SKM-1 treated with dmso at 0.1 percent for 144 hours (cell line): Measurements from ENCODE around the gene TRIM9.
A peak's percentile ranks its signal among the peaks of the same experiment; 100 is the strongest.
"Not testable (repeated sequence)": the region's sequence is repeated elsewhere in the genome, so short reads cannot be mapped to it uniquely, and the experiment has no call there.

Experiments used
- DNase-seq: peaks from one replicate; lab custom pipeline; 2025; ENCODE audit not compliant: unreplicated experiment; lab: John Stamatoyannopoulos, UW

The TRIM9 gene

DNA sequence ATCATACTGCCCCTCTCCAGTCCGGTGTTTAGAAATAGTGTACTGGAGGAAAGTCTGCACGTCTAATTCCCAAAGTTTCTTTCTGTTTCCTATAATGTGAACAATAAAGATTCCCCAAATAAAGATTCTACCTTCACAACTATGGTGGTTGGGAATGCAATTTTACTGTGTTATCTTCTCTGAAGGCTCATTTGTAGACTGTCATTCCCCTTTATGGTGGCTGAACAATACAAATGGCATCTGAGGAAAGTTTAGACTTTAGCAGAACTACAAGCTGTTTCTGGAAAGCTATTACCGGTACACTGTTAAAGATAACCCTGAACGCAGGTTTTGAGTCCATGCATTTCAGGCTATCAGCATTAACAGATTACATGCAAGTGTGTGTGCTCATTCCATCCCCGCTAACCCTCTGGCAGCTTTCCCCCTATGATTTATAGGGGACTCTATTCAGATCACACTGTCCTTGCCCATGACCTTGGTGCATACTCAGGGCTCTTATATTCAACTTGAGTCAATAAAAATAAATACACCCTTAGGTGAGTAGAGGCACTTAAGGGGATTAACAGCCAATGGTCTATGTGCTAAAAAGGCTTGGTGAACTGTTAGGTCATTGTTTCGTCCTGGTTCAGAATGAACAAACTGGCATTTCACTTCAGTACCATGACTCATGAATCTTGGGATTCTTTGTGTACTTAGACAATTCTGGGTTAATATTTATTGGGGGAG is 89.9 kb downstream of the TRIM9 start:
- no peak for DNase-seq

DNA sequence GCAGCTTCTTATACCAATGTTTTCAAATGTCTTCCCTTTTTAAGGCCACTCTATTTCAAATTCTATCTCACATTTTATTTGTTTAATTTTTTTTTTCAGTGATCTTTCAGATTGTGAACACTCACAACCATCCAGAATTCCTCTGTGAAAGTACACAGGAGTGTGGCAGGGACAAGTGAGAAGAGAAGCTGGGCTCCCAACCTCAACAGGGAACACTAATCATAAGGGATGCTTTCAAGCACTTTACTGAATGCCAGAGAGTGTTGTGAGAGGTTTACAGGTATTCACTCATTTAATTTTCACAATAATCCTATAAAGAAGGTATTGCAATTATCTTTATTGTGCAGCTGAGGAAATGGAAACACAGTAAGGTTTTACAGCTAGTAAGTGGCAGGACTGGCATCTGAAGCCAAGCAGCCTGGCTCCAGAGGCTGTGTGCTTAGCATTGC is 90.5 kb downstream of the TRIM9 start:
- DNase-seq = no peak

- DNase-seq = no peak
These were observed 92.4 kb downstream of the TRIM9 start for GRCh38 chr14:51002406-51002999.

DNA sequence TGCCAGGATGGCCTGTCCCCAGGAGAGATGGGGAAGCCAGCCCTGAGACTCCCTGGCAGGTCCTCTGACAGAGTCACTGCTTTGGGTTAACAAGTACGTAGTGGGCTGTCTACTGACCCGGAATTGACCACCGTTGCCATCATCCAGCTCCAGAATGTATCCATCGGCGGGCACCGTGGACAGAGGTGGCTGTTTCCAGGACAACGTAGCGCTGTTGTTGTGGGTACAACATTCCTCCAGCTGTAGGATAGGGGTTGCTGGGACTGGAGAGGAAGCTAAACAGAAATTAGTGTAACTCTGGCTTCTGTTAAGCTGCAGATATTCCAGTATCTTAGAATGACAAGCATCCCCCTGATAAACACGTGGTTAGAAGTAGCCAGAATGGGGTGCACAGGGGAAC is 94.3 kb downstream of the TRIM9 start:
- DNase-seq = no peak

DNA sequence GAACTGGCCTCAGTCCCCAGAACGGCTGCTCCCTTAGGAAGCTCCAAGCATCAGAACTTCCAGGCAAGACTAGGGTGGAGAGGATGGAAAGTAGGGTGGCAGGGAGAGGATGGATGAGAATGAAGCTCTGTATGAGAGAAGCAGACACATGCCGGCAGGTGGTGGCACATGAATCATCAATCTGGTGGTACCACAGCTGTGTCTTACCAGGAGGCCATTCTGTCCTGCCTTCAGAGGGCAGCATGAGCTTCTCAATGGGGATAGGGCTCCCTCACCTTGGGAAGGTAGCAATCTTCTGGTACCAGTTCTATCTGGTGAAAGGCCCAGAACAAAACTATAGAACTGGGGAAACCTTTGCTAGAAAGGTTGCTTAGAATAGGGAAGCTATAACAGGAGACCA is 95.2 kb downstream of the TRIM9 start:
- no peak for DNase-seq

GRCh38 chr14:50998612-50999011 is 96.3 kb downstream of the TRIM9 start:
- DNase-seq = no peak

DNA sequence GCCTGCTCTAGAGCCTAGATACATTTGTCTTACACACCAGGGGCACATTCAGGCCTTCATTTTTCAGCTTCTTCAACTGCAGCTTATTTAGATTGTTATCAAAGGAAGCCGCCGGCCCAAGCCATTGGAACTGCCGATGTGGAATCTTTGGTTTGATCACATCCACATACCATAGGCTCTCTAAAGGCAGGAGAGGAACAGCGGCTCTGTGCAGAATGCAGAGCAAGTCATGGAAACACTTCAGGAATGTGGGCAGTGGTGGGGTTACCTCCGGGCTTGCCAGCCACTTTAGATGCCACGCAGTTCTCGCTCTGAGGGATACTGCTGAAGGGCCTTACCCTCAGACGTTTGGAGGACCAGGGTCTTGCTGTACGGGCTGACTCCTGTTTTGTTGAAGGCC is 97.2 kb downstream of the TRIM9 start:
- no peak for DNase-seq

DNA sequence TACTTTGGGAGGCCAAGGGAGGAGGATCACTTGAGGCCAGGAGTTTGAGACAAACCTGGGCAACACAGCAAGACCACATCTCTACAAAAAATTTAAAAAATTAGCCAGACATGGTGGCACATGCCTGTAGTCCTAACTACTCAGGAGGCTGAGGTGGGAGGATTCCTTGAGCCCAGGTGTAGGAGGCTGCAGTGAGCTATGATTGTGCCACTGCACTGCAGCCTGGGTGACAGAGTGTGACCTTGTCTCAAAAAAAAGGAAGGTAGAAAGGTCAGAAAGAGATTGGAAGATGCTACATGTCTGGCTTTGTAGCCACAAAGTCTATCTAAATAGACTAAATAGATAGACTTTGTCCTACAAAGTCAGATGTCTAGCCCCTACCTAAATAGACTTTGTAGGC is 100.7 kb downstream of the TRIM9 start:
- not testable (repeated sequence) for DNase-seq

DNA sequence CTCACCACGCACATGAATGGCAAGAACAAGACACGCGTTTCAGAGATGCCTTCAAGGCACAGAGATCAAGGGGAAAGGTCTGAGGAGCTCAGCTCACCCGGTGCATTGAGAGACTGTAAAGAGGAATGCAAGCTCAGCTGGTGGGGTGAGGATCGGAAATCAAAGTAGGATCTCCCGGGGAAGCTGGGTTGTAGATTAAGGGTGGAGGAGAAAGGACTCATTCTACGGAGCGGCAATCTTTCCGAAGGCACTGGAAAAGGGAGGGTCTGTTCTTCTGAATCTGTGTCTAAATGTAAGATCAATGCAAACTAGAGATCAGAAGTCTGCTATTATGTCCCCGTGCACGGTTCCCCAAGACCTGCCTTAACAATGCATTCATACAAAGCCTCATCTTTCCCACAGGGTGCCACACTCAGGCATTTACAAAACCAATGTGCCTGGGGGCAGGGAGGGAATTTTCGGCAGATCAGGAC is 109.0 kb downstream of the TRIM9 start:
- DNase-seq = no peak

- no peak for DNase-seq
These were observed 109.6 kb downstream of the TRIM9 start for GRCh38 chr14:50985124-50985858.

- DNase-seq = no peak
These were observed 110.7 kb downstream of the TRIM9 start for GRCh38 chr14:50984036-50984710.

GRCh38 chr14:50979941-50980850 is 114.7 kb downstream of the TRIM9 start:
- no peak for DNase-seq

- DNase-seq = no peak
These were observed 116.0 kb downstream of the TRIM9 start for GRCh38 chr14:50978888-50979287.

DNA sequence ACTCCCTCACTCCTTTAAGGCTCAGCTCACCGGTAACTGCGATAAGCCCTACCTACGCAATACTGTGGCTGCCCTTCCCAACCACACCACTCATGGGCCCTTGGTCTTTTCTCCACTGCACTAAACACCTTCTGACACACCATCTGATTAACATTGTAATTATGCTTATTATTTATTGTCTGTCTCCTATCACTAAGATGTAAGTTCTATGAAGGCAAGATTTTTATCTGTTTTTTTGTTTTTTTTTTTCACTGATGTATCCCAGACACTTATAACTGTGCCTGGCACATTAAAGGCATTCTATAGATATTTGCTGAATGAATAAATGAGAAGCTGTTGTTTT is 116.4 kb downstream of the TRIM9 start:
- no peak for DNase-seq

GRCh38 chr14:50977863-50978528 is 116.9 kb downstream of the TRIM9 start:
- DNase-seq = no peak

GRCh38 chr14:50974118-50974517 is 120.8 kb downstream of the TRIM9 start:
- DNase-seq = no peak

DNA sequence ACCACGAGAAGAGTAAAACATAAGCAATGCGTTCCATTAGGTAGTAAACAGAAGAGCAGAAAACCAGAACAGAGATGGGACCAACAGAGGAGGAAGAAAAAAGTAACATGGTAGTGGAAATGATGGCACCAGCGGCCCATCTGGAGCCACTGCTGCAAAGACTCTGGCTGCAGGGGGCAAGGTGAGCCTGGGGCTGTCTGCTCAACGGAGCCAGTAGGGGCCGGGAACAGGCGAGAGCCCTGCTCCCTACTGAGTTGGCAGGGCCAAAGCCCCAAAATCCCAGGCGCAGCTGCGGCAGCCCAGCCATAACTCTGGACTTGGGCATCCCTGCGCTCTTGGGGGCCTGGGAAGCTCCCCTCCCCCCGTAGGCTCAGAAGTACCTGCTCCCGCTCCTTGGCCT is 122.2 kb downstream of the TRIM9 start:
- no peak for DNase-seq

- no peak for DNase-seq
These were observed 123.8 kb downstream of the TRIM9 start for GRCh38 chr14:50970886-50971781.

DNA sequence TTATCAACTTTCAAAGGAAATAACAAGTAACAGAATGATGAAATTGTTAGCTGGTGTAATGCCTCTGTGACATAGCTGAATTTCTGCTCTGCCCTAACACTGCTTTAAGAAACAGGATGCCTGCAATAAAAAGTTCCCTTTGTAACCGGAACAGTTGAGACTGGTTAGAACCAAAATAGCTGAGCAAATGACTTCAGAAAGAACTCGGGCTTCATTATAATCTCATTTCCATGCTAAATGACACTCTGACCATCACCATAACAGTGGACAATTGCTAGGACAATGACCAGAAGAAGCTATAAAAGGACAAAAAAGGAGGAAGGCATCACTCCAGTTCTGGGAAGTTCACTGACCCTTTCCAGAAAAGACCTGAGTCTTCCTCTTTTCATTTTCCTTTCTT is 127.1 kb downstream of the TRIM9 start:
- DNase-seq = peak; percentile 32
